Measurements from ENCODE around the gene SPACA6.

SPACA6 gene

GRCh38 chr19:51694318-51695085 lies 1.4 kb downstream of the SPACA6 start:
- H3K4me3 ChIP-seq (ENCODE audit: low read length) = no peak overlapping the region
- DNase-seq (ENCODE audit: low read depth) = no peak
- no peak for TF ChIP-seq CTCF (IDR thresholded peaks at IDR 0.05; ENCODE audit: insufficient read depth, low read depth, low read length, missing control alignments)

- DNase-seq (ENCODE audit: low read depth) = peak; percentile 30
- no peak for TF ChIP-seq CTCF (IDR thresholded peaks at IDR 0.05; ENCODE audit: insufficient read depth, low read depth, low read length, missing control alignments)
- H3K4me3 ChIP-seq (ENCODE audit: low read length) = no peak overlapping the region
Measured at GRCh38 chr19:51695088-51695487, 2.0 kb downstream of the SPACA6 start.

- DNase-seq (ENCODE audit: low read depth) = no peak
- no peak overlapping the region for H3K4me3 ChIP-seq (ENCODE audit: low read length)
Measured at GRCh38 chr19:51695702-51696315, 2.7 kb downstream of the SPACA6 start.

GRCh38 chr19:51696606-51697005 lies 3.5 kb downstream of the SPACA6 start:
- TF ChIP-seq CTCF (IDR thresholded peaks at IDR 0.05; ENCODE audit: insufficient read depth, low read depth, low read length, missing control alignments) = no peak
- no peak for DNase-seq (ENCODE audit: low read depth)
- H3K4me3 ChIP-seq (ENCODE audit: low read length) = no peak overlapping the region

More at GRCh38 chr19:51695702-51696315, 2.7 kb downstream of the SPACA6 start:
- no peak for TF ChIP-seq CTCF (IDR thresholded peaks at IDR 0.05; ENCODE audit: insufficient read depth, low read depth, low read length, missing control alignments)

GRCh38 chr19:51697169-51697776 lies 4.1 kb downstream of the SPACA6 start:
- TF ChIP-seq CTCF (IDR thresholded peaks at IDR 0.05; ENCODE audit: insufficient read depth, low read depth, low read length, missing control alignments) = no peak
- H3K4me3 ChIP-seq (ENCODE audit: low read length) = no peak overlapping the region
- DNase-seq (ENCODE audit: low read depth) = no peak

- DNase-seq (ENCODE audit: low read depth) = no peak
- H3K4me3 ChIP-seq (ENCODE audit: low read length) = no peak overlapping the region
- TF ChIP-seq CTCF (IDR thresholded peaks at IDR 0.05; ENCODE audit: insufficient read depth, low read depth, low read length, missing control alignments) = no peak
Measured at GRCh38 chr19:51698296-51698695, 5.2 kb downstream of the SPACA6 start.
